Measurements from ENCODE around the gene RPSA. TPM values are rescaled to one million over a fixed set of nuclear protein-coding genes. Genes with fewer than 3 reads are reported as not detected.
A peak's percentile ranks its signal among the peaks of the same experiment; 100 is the strongest.

The RPSA gene
- total and polyA plus RNA-seq, 2 of the 4 experiments (the other 2 are of a cell fraction), result 1,415 to 2,710 TPM

GRCh38 chr3:39383045-39383880 is 23.3 kb upstream of the RPSA start, which contains the start of gene SLC25A38 (continued):
- no peak for TF ChIP-seq CEBPB (IDR thresholded peaks at IDR 0.05; ENCODE audit: low read depth, low read length)
- TF ChIP-seq FOS (IDR thresholded peaks at IDR 0.05; ENCODE audit: low read depth, low read length), result no peak

DNA sequence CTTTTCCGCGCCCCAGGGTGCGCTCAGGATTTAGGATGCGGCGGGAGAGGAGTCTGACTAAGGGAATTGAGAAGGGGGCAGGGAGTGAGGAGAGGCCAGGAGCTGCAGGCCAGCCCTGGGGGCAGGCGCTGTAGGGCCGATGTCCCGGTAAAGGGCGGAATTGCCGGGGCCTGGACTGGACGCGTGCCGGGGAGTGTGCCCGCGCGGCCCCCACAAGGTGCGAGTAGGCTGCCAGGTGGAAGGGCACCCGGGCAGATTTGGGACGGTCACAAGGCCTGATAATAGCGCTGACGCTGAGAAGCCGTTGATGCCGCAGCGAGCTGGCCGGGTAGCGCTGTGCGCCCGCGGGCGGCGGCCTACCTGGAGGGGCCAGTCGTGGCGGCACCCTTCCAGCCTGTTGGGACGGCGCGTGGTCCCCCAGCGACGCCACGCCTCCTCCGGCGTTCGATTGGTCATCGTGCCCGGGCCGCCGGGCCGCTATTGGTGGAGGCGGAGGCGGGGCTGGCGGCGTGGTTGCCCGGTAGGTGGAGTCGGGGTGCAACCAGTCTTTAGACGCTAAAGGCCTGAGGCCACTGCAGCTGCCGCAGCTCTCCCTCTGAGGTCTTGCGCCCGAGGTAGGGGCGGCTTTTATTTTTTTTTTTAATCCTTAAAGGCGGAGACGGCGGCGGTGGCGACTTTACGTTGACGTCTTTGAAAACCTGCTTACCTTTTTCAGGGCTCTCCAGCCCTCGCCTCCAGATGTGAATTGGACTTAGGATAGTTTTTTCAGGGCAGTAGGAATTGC is 22.4 kb upstream of the RPSA start:
- WGBS, 2 experiments (ENCODE audit: extremely low coverage in 2 of 2, insufficient read length in 1 of 2), result 1% methylated on average over 49 of the region's 66 CpGs; no CpG with 5 or more reads in 1 of the 2 experiments
- peak overlapping the region; percentile 98 for H2AFZ ChIP-seq (replicated peaks; ENCODE audit: low read length, poor library complexity)
- peak overlapping the region; percentile 96; the same call in 1 of the 2 replicates for H3K23ac ChIP-seq (ENCODE audit: low read depth, low read length)
- peak overlapping the region; percentile 95 for H2AK9ac ChIP-seq (replicated peaks; ENCODE audit: low read depth, low read length, poor library complexity)
- peaks cover 22 to 55% of the 10 kb centered on the region in 2 experiments for H3K79me1 ChIP-seq (ENCODE audit: low read depth in 1 of 2, low read length in 2 of 2)
- peak overlapping the region; percentile 51 for H2BK5ac ChIP-seq (ENCODE audit: low read depth, low read length, poor library complexity, severe bottlenecking)
- H3K4me2 ChIP-seq (ENCODE audit: low read depth, low read length), result peak overlapping the region; percentile 68
- H2BK20ac ChIP-seq (ENCODE audit: low read depth, low read length), result no peak overlapping the region
- H3K4me3 ChIP-seq (ENCODE audit: insufficient read depth, low read depth, low read length), result peak overlapping the region; percentile 97
- peak overlapping the region; percentile 85 for H3K4ac ChIP-seq (ENCODE audit: low read depth, low read length)
- in situ Hi-C loops (cut with MboI; ENCODE audit: low sequenced_read_pairs) (no loop called here), intact Hi-C loops (cut with micrococcal nuclease) (loop anchor here (1.0 to 5.0 kb wide), 2 partner anchors 22 to 277 kb away; partner anchors contain the start of genes GORASP1, RPSA and TTC21A), dilution Hi-C loops (cut with HindIII; ENCODE audit: low sequenced_read_pairs, unreplicated experiment) (no loop called here)
- H4K91ac ChIP-seq (ENCODE audit: insufficient read depth, low read depth, low read length), result no peak overlapping the region; the same call in 1 of the 2 replicates
- H4K20me1 ChIP-seq (ENCODE audit: insufficient read depth, low read length), result peaks cover 43% of the 10 kb centered on the region
- no peaks in the 10 kb centered on the region for H3K9me3 ChIP-seq (ENCODE audit: control insufficient read depth, insufficient read depth, low read length)
- H2BK120ac ChIP-seq (ENCODE audit: low read depth, low read length), result no peak overlapping the region
- no peak overlapping the region; the same call in 1 of the 2 replicates for H3K18ac ChIP-seq (ENCODE audit: low read depth, low read length)
- peaks cover 17% of the 10 kb centered on the region; the same call in 1 of the 2 replicates for H3K9me1 ChIP-seq (ENCODE audit: insufficient read depth, low read length)
- H3K56ac ChIP-seq (ENCODE audit: extremely low read depth, insufficient read depth, low read length), result no peak overlapping the region
- H2AK5ac ChIP-seq (ENCODE audit: low read depth, low read length), result no peak overlapping the region
- peak overlapping the region; percentile 50; the same call in 1 of the 2 replicates for H4K5ac ChIP-seq (ENCODE audit: low read depth, low read length)
- peak overlapping the region; percentile 21 to 81; a peak in 3 of 4 replicates for H4K8ac ChIP-seq (ENCODE audit: low read depth in 2 of 2, low read length in 2 of 2)
- DNase-seq, result peak; percentile 88
- ATAC-seq (ENCODE audit: low read depth), result peak; percentile 90
- H2BK15ac ChIP-seq (ENCODE audit: low read depth, low read length), result no peak overlapping the region
- H3K4me1 ChIP-seq (ENCODE audit: control insufficient read depth, insufficient read depth, low read length), result peaks cover 5% of the 10 kb centered on the region; the same call in 1 of the 2 replicates
- POLR2A ChIA-PET (ENCODE audit: unreplicated experiment), result no interaction called here
- H3K36me3 ChIP-seq (ENCODE audit: control insufficient read depth, insufficient read depth, low read length), result no peaks in the 10 kb centered on the region
- no TSS peak for BruUV-seq (replicated peaks)
- no peaks in the 10 kb centered on the region for H3K27me3 ChIP-seq (ENCODE audit: control insufficient read depth, insufficient read depth, low read length)
- H3K14ac ChIP-seq (replicated peaks; ENCODE audit: low read depth, low read length), result peak overlapping the region; percentile 79
- peak overlapping the region; percentile 83 for H3K27ac ChIP-seq (ENCODE audit: insufficient read depth, low read length)
- CTCF ChIA-PET, result no interaction called here
- H3K9ac ChIP-seq (ENCODE audit: low read depth, low read length), result peak overlapping the region; percentile 80
- peak; percentile 77 for TF ChIP-seq FOS (IDR thresholded peaks at IDR 0.05; ENCODE audit: low read depth, low read length)
- TF ChIP-seq, protein P1, sequence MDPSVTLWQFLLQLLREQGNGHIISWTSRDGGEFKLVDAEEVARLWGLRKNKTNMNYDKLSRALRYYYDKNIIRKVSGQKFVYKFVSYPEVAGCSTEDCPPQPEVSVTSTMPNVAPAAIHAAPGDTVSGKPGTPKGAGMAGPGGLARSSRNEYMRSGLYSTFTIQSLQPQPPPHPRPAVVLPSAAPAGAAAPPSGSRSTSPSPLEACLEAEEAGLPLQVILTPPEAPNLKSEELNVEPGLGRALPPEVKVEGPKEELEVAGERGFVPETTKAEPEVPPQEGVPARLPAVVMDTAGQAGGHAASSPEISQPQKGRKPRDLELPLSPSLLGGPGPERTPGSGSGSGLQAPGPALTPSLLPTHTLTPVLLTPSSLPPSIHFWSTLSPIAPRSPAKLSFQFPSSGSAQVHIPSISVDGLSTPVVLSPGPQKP (IDR thresholded peaks at IDR 0.05; ENCODE audit: borderline replicate concordance, low read depth, low read length), result no peak
- no peak for TF ChIP-seq RAD21 (IDR thresholded peaks at IDR 0.05; ENCODE audit: low read length)
- peak; percentile 98 for TF ChIP-seq MXI1 (IDR thresholded peaks at IDR 0.05; ENCODE audit: borderline replicate concordance, low read depth, low read length)
- TF ChIP-seq, protein P2, sequence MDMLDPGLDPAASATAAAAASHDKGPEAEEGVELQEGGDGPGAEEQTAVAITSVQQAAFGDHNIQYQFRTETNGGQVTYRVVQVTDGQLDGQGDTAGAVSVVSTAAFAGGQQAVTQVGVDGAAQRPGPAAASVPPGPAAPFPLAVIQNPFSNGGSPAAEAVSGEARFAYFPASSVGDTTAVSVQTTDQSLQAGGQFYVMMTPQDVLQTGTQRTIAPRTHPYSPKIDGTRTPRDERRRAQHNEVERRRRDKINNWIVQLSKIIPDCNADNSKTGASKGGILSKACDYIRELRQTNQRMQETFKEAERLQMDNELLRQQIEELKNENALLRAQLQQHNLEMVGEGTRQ (IDR thresholded peaks at IDR 0.05; ENCODE audit: low read depth, low read length), result peak; percentile 68
- no peak for TF ChIP-seq RCOR1 (IDR thresholded peaks at IDR 0.05; ENCODE audit: insufficient replicate concordance, low read length)
- no peak for TF ChIP-seq MAFK (IDR thresholded peaks at IDR 0.05; ENCODE audit: low read depth, low read length)
- no peak for TF ChIP-seq CEBPB (IDR thresholded peaks at IDR 0.05; ENCODE audit: low read depth, low read length)
